HepG2 (cell line): ENCODE data around the gene TEX14. TPM values are rescaled to one million over a fixed set of nuclear protein-coding genes. Genes with fewer than 3 reads are reported as not detected.

Experiments
- DNMT3B ChIP-seq: conservative IDR thresholded peaks from 2 replicates; pipeline ENCODE4 v1.6.1; 2016; ENCODE audit warnings: missing biosample characterization, control low read depth
- ELF3 ChIP-seq: IDR thresholded peaks from 2 replicates; pipeline ENCODE4 v1.6.1; 2016; ENCODE audit warnings: missing genetic modification reagents, missing compliant biosample characterization
- HMGXB3 ChIP-seq: sonication (generic); formaldehyde crosslinking; IDR thresholded peaks from 2 replicates; pipeline ENCODE4 v1.4.0; 2020; ENCODE audit warnings: missing genetic modification reagents, borderline replicate concordance
- HNF4G ChIP-seq, 2 experiments: sonication (generic) in 1 of 2; formaldehyde crosslinking in 1 of 2; IDR thresholded peaks; 2 replicates each; pipeline versions ENCODE4 v1.4.0 to v1.6.1; 2011 to 2020; ENCODE audit warnings: borderline replicate concordance in 2 of 2, low read depth in 2 of 2, mild to moderate bottlenecking in 2 of 2, low read length in 1 of 2, missing genetic modification reagents in 1 of 2, moderate library complexity in 1 of 2
- KAT8 ChIP-seq: IDR thresholded peaks from 2 replicates; pipeline ENCODE4 v1.6.1; 2016; ENCODE audit warnings: missing genetic modification reagents, missing compliant biosample characterization
- MATR3 ChIP-seq: sonication (generic); formaldehyde crosslinking; IDR thresholded peaks from 2 replicates; pipeline ENCODE4 v1.4.0; 2020; ENCODE audit warnings: missing genetic modification reagents
- MEIS2 ChIP-seq: sonication (generic); formaldehyde crosslinking; IDR thresholded peaks from 2 replicates; pipeline ENCODE4 v1.9.0; 2021; ENCODE audit warnings: mild to moderate bottlenecking, missing genetic modification reagents
- NR2F1 ChIP-seq, 2 experiments: fragments of 450-650 bp in 1 of 2; formaldehyde crosslinking in 1 of 2; IDR thresholded peaks; 2 replicates each; pipeline versions ENCODE4 v1.5.0 to v1.6.1; 2016 to 2020; ENCODE audit warnings: mild to moderate bottlenecking in 1 of 2, missing compliant biosample characterization in 1 of 2, missing genetic modification reagents in 1 of 2, moderate library complexity in 1 of 2
- PBX3 ChIP-seq: sonication (generic); formaldehyde crosslinking; IDR thresholded peaks from 2 replicates; pipeline ENCODE4 v1.8.1; 2023; ENCODE audit warnings: missing genetic modification reagents, inconsistent platforms, borderline replicate concordance
- PHF8 ChIP-seq: sonication (generic); formaldehyde crosslinking; IDR thresholded peaks from 2 replicates; pipeline ENCODE4 v1.5.0; 2020; ENCODE audit warnings: missing genetic modification reagents
- SNAPC4 ChIP-seq: sonication (generic); formaldehyde crosslinking; IDR thresholded peaks from 2 replicates; pipeline ENCODE4 v1.4.0; 2020; ENCODE audit warnings: mild to moderate bottlenecking, missing genetic modification reagents
- ZMYM3 ChIP-seq: sonication (generic); formaldehyde crosslinking; IDR thresholded peaks from 2 replicates; pipeline ENCODE4 v1.5.1; 2020; ENCODE audit warnings: mild to moderate bottlenecking, missing genetic modification reagents
- ZNF331 ChIP-seq: sonication (generic); formaldehyde crosslinking; IDR thresholded peaks from 2 replicates; pipeline ENCODE4 v1.4.0; 2020; ENCODE audit warnings: missing genetic modification reagents
- ZNF549 ChIP-seq: sonication (generic); formaldehyde crosslinking; IDR thresholded peaks from 2 replicates; pipeline ENCODE4 v1.5.0; 2020; ENCODE audit warnings: missing genetic modification reagents
- polyA plus RNA-seq, 8 experiments: library from polyadenylated mRNA; depleted of rRNA in 3 of 8; stranded (reverse) in 7 of 8; unstranded in 1 of 8; fragments of >200 nt; fragmentation: Illumina TruSeq in 4 of 8; extraction: Trizol in 4 of 8; gene quantifications; 2 replicates each; pipeline versions ENCODE4 v1.2.1 to v1.2.3, GENCODE V29; 2011 to 2016; ENCODE audit warnings: low read depth in 4 of 8, missing spikeins in 1 of 8, mixed read lengths in 1 of 8; ENCODE audit not compliant: insufficient read depth in 1 of 8
- total RNA-seq, 5 experiments: library from RNA; depleted of rRNA; stranded (reverse); fragments of >200 nt; fragmentation: Illumina TruSeq; extraction: Trizol; gene quantifications; 2 replicates each; pipeline ENCODE4 v1.2.3, GENCODE V29; 2016; ENCODE audit warnings: low read depth in 1 of 5
- TF ChIP-seq, protein P1 (sequence below): IDR thresholded peaks from 2 replicates; pipeline ENCODE4 v1.6.1; 2016

The TEX14 gene
- total and polyA plus RNA-seq, 2 of the 13 experiments (the other 11 are each of a cell fraction or from before 2014, with no cell fraction given): 0.04 to 0.07 TPM

- TF ChIP-seq SNAPC4 (CRISPR knock-in tag) (peak; percentile 100), ZMYM3 (peak; percentile 48; the same call in 1 of the 2 replicates), DNMT3B (peak; percentile 94), HNF4G (IDR thresholded peaks at IDR 0.05; ENCODE audit: borderline replicate concordance, low read depth, low read length) (peak; percentile 67; the same call in 1 of the 2 replicates), HNF4G (CRISPR knock-in tag; IDR thresholded peaks at IDR 0.05; ENCODE audit: borderline replicate concordance, low read depth) (peak; percentile 74; the same call in 1 of the 2 replicates), MEIS2 (CRISPR knock-in tag) (no peak), HMGXB3 (CRISPR knock-in tag) (peak; percentile 85; the same call in 1 of the 2 replicates), PBX3 (CRISPR knock-in tag) (peak; percentile 95), NR2F1 (CRISPR knock-in tag; IDR thresholded peaks at IDR 0.05) (peak in 1 of 2 experiments; percentile 80; a peak in 2 of 4 replicates), ELF3 (peak; percentile 72), ZNF331 (CRISPR knock-in tag) (peak; percentile 96), MATR3 (CRISPR knock-in tag) (no peak), ZNF549 (CRISPR knock-in tag) (no peak), KAT8 (CRISPR knock-in tag) (peak; percentile 98), PHF8 (peak; percentile 72)
- TF ChIP-seq, protein P1, sequence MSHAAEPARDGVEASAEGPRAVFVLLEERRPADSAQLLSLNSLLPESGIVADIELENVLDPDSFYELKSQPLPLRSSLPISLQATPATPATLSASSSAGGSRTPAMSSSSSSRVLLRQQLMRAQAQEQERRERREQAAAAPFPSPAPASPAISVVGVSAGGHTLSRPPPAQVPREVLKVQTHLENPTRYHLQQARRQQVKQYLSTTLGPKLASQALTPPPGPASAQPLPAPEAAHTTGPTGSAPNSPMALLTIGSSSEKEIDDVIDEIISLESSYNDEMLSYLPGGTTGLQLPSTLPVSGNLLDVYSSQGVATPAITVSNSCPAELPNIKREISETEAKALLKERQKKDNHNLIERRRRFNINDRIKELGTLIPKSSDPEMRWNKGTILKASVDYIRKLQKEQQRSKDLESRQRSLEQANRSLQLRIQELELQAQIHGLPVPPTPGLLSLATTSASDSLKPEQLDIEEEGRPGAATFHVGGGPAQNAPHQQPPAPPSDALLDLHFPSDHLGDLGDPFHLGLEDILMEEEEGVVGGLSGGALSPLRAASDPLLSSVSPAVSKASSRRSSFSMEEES (CRISPR knock-in tag): peak; percentile 67; the same call in 1 of the 2 replicates
Measured at GRCh38 chr17:58631523-58632323, 60.1 kb downstream of the TEX14 start (continued).
